OCI-LY1 (cell line): ENCODE data around the gene CTXND1.

Experiments used
- CTCF ChIP-seq: fragments of 200-600 bp; sonication (generic), shearing (Covaris generic); IDR thresholded peaks from 2 replicates; pipeline ENCODE4 v1.5.1; 2017; ENCODE audit warnings: mild to moderate bottlenecking, antibody characterized with exemption, low read length, moderate library complexity, mixed read lengths
- EZH2 ChIP-seq: fragments of 200-600 bp; sonication (generic), shearing (Covaris generic); IDR thresholded peaks from 2 replicates; pipeline ENCODE4 v1.8.0; 2017; ENCODE audit warnings: borderline replicate concordance, mixed run types, mild to moderate bottlenecking, antibody characterized with exemption, low read length, moderate library complexity, mixed read lengths

DNA sequence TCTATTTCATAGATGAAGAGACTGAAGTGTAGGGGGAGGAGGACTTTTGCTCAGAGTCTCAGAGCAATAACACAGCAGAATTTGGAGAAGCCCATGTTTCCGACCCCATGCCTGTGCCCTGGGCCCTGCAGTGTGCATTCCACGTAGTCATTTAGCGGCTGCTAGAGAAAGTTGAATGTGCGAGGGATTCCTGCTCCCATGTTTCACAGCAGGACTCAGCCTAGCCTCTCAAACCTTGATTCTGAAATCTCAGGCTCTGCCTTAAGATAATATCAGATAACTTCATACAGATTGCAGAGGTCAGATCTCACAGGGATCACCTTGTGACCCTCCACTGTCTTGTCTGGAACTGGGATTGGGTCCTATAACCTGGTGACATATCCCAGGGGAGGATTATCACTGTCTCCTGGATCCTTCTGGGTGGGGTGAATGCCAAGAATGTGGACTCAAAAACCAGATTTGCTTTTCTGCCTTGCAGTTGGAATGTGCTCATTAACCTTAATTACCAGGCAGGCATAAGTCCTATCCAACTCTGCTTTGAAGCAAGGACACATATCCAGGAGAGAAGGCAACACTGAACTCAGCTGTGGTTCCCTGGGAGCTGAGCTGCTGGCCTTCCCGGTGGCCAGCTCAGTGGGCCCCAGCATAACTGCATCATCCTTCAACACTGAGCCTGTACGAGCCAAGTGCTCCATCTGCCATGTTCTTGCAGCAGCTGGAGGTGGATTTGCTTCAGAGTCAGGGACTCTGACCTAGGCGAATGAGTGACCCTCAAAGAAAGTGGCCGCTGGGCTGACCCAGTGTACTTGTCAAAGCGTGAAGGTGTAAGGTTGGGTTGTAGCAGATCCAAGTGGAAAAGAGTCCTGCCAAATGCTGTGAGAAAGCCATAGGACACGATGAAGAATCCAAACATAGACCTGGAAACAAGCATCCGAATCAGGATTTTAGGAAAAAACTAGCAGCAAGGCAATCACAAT lies 43.0 kb downstream of the CTXND1 start:
- TF ChIP-seq CTCF (no peak), EZH2 (no peak)
